ENCODE measurements around the gene CAPN1. TPM values are rescaled to one million over a fixed set of nuclear protein-coding genes. Genes with fewer than 3 reads are reported as not detected.

The CAPN1 gene
- total RNA-seq, 6 experiments from 2014 or later: 55.7 to 124 (median 83.1) TPM

- WGBS (ENCODE audit: insufficient coverage, low coverage, low lambda C conversion rate, missing lambda C conversion rate): 25% methylated on average over 7 of the region's 12 CpGs
- ATAC-seq (peak; percentile 83 to 87 (median 86)), DNase-seq (peak; percentile 90 to 92 (median 92))
- no peaks in the 10 kb centered on the region for H3K9me3 ChIP-seq
- peaks cover 0 to 32% (median 20%) of the 10 kb centered on the region in 4 donors for H3K4me1 ChIP-seq
- no peaks in the 10 kb centered on the region for H3K36me3 ChIP-seq
- peak overlapping the region in 1 of 3 donors; percentile 9 for H3K4me3 ChIP-seq
- H3K27me3 ChIP-seq: no peaks in the 10 kb centered on the region
- intact Hi-C loops (cut with DNase I): no loop called here
- H3K27ac ChIP-seq: peak overlapping the region; percentile 66 to 75 (median 73)
- TF ChIP-seq POLR2A (IDR thresholded peaks at IDR 0.05) (no peak), CTCF (IDR thresholded peaks at IDR 0.05) (no peak)
These were observed 31.0 kb upstream of the CAPN1 start for GRCh38 chr11:65150509-65151299.

- H3K36me3 ChIP-seq: no peaks in the 10 kb centered on the region
- TF ChIP-seq CTCF (IDR thresholded peaks at IDR 0.05) (no peak), POLR2A (IDR thresholded peaks at IDR 0.05) (no peak)
- DNase-seq (no peak), ATAC-seq (peak in 1 of 4 donors; percentile 6)
- no peaks in the 10 kb centered on the region for H3K9me3 ChIP-seq
- intact Hi-C loops (cut with DNase I): no loop called here
- H3K4me3 ChIP-seq: no peak overlapping the region
- H3K27ac ChIP-seq: peak overlapping the region; percentile 66 to 75 (median 73)
- 69% methylated on average over 3 of the region's 3 CpGs for WGBS (ENCODE audit: insufficient coverage, low coverage, low lambda C conversion rate, missing lambda C conversion rate)
- H3K27me3 ChIP-seq: no peaks in the 10 kb centered on the region
- peaks cover 0 to 26% (median 17%) of the 10 kb centered on the region in 4 donors for H3K4me1 ChIP-seq
These were observed 30.3 kb upstream of the CAPN1 start for GRCh38 chr11:65151331-65151899.

- Histone ChIP-seq H3K4me1 (peaks cover 0 to 20% (median 15%) of the 10 kb centered on the region in 4 donors), H3K36me3 (no peaks in the 10 kb centered on the region), H3K9me3 (no peaks in the 10 kb centered on the region), H3K27me3 (no peaks in the 10 kb centered on the region), H3K4me3 (no peak overlapping the region), H3K27ac (no peak overlapping the region)
- ATAC-seq: peak in 2 of 4 donors; percentile 24 to 30
- DNase-seq: no peak
- TF ChIP-seq POLR2A (IDR thresholded peaks at IDR 0.05) (no peak), CTCF (IDR thresholded peaks at IDR 0.05) (no peak)
- WGBS (ENCODE audit: insufficient coverage, low coverage, low lambda C conversion rate, missing lambda C conversion rate): 61% methylated on average over 2 of the region's 2 CpGs
- intact Hi-C loops (cut with DNase I): no loop called here
These were observed 29.6 kb upstream of the CAPN1 start for GRCh38 chr11:65152122-65152521.

GRCh38 chr11:65156256-65156655 lies 25.5 kb upstream of the CAPN1 start:
- Histone ChIP-seq H3K27ac (no peak overlapping the region), H3K4me3 (no peak overlapping the region), H3K36me3 (no peaks in the 10 kb centered on the region), H3K9me3 (no peaks in the 10 kb centered on the region), H3K4me1 (peaks cover 0 to 8% (median 4%) of the 10 kb centered on the region in 4 donors), H3K27me3 (no peaks in the 10 kb centered on the region)
- no peak for TF ChIP-seq POLR2A (IDR thresholded peaks at IDR 0.05)
- TF ChIP-seq CTCF (IDR thresholded peaks at IDR 0.05): no peak
- intact Hi-C loops (cut with DNase I): no loop called here
- WGBS (ENCODE audit: insufficient coverage, low coverage, low lambda C conversion rate, missing lambda C conversion rate): 90% methylated on average over 3 of the region's 3 CpGs
- ATAC-seq (no peak), DNase-seq (no peak)

Data from right lobe of liver (tissue), 6 donors.